ENCODE data around the gene CLOCK. TPM values are rescaled to one million over a fixed set of nuclear protein-coding genes. Genes with fewer than 3 reads are reported as not detected.

Gene CLOCK
- total and polyA plus RNA-seq, 2 of the 8 experiments (the other 6 are each of a cell fraction or from before 2014, with no cell fraction given), result 7.7 to 24.2 TPM

GRCh38 chr4:55386073-55386472 is 160.6 kb downstream of the CLOCK start:
- Histone ChIP-seq H3K4me2 (ENCODE audit: insufficient read depth in 1 of 2, low read depth in 2 of 2, low read length in 2 of 2) (no peak overlapping the region; a peak in 1 of 4 replicates), H3K9me3 (ENCODE audit: insufficient read depth in 2 of 2, low read depth in 1 of 2, low read length in 1 of 2) (no peaks in the 10 kb centered on the region), H3K4me3 (ENCODE audit: extremely low read depth in 1 of 4, insufficient read depth in 2 of 4, low read depth in 3 of 4, low read length in 4 of 4) (no peak overlapping the region), H3K23ac (ENCODE audit: insufficient read length) (no peak overlapping the region), H3K36me3 (ENCODE audit: control insufficient read depth in 2 of 4, insufficient read depth in 4 of 4, low read length in 3 of 4) (no peaks in the 10 kb centered on the region), H3K27ac (ENCODE audit: low read depth, low read length) (no peak overlapping the region), H2BK120ac (replicated peaks; ENCODE audit: low read depth, low read length) (no peak overlapping the region), H3K4me1 (replicated peaks in 1 of 4; ENCODE audit: control insufficient read depth in 3 of 4, insufficient read depth in 4 of 4, low read length in 3 of 4) (no peaks in the 10 kb centered on the region), H3K18ac (ENCODE audit: extremely low read depth, low read length) (no peak overlapping the region), H2BK15ac (ENCODE audit: low read length) (no peak overlapping the region), H2BK12ac (ENCODE audit: low read depth, low read length) (no peak overlapping the region), H2BK5ac (ENCODE audit: low read depth, low read length) (no peak overlapping the region), H3K23me2 (ENCODE audit: low read depth, low read length) (no peaks in the 10 kb centered on the region), H3K79me1 (ENCODE audit: low read depth, low read length) (no peaks in the 10 kb centered on the region), H4K8ac (ENCODE audit: extremely low read depth, insufficient read depth, low read length) (peak overlapping the region; percentile 36; the same call in 1 of the 2 replicates), H2AK5ac (ENCODE audit: low read depth, low read length) (no peak overlapping the region), H3K14ac (ENCODE audit: insufficient read length) (no peak overlapping the region), H3K27me3 (replicated peaks in 1 of 4; ENCODE audit: control insufficient read depth in 3 of 4, extremely low read depth in 1 of 4, insufficient read depth in 3 of 4, low read length in 3 of 4) (no peaks in the 10 kb centered on the region), H4K91ac (replicated peaks; ENCODE audit: insufficient read length, low read length) (no peak overlapping the region), H3K56ac (replicated peaks; ENCODE audit: insufficient read length, low read depth, low read length) (no peak overlapping the region), H2AFZ (ENCODE audit: low read length) (peak overlapping the region; percentile 34; the same call in 1 of the 2 replicates), H2BK20ac (ENCODE audit: low read length) (no peak overlapping the region), H3K79me2 (ENCODE audit: control insufficient read depth in 1 of 2, insufficient read depth in 2 of 2, low read length in 2 of 2) (no peaks in the 10 kb centered on the region), H4K20me1 (replicated peaks in 1 of 2; ENCODE audit: control insufficient read depth in 1 of 2, insufficient read depth in 2 of 2, low read length in 2 of 2) (no peaks in the 10 kb centered on the region), H4K5ac (ENCODE audit: insufficient read length, low read depth, low read length) (peak overlapping the region; percentile 32), H3K9ac (replicated peaks in 1 of 4; ENCODE audit: extremely low read depth in 1 of 4, low read depth in 3 of 4, low read length in 3 of 4) (no peak overlapping the region), H3K4ac (replicated peaks; ENCODE audit: insufficient read length, low read depth, low read length) (no peak overlapping the region)
- DNase-seq (ENCODE audit: low read depth in 1 of 2, low spot score in 2 of 2) (no peak), FAIRE-seq (peak; percentile 98)
- ChIA-PET POLR2A (ENCODE audit: partially characterized antibody) (interaction anchor here (0.7 to 1.8 kb wide), 3 partner anchors 8 to 14 kb away, joined by 4 to 7 read pairs (median 5); partner anchors contain the start of gene TMEM165), CTCF (ENCODE audit: partially characterized antibody) (interaction anchor here (0.8 to 2.3 kb wide), 3 partner anchors 22 to 39 kb away, joined by 3 to 5 read pairs (median 4); no protein-coding TSS in a partner anchor)
- TF ChIP-seq RAD21 (IDR thresholded peaks at IDR 0.05 in 1 of 2, conservative IDR thresholded peaks at IDR 0.05 in 1 of 2; ENCODE audit: low read depth in 2 of 2, low read length in 2 of 2), result no peak
- TF ChIP-seq TAF1 (IDR thresholded peaks at IDR 0.05; ENCODE audit: low read depth, low read length), result peak; percentile 54; the same call in 1 of the 2 replicates
- peak in 1 of 2 experiments; percentile 35; a peak in 1 of 3 replicates for TF ChIP-seq POLR2A (IDR thresholded peaks at IDR 0.05; ENCODE audit: control extremely low read depth in 1 of 2, low read depth in 2 of 2, low read length in 2 of 2)
- TF ChIP-seq TBP (IDR thresholded peaks at IDR 0.05; ENCODE audit: low read depth, low read length), result peak; percentile 36; the same call in 1 of the 2 replicates
- peak; percentile 73 for TF ChIP-seq CREB1 (IDR thresholded peaks at IDR 0.05)
- TF ChIP-seq RXRA (IDR thresholded peaks at IDR 0.05; ENCODE audit: insufficient read depth, low read depth, low read length), result no peak
- no peak for TF ChIP-seq MAX (IDR thresholded peaks at IDR 0.05)
- no peak for TF ChIP-seq BACH1 (IDR thresholded peaks at IDR 0.05; ENCODE audit: low read length)
- TF ChIP-seq CTBP2 (IDR thresholded peaks at IDR 0.05; ENCODE audit: borderline replicate concordance, insufficient read depth, insufficient read length, low read length), result no peak
- TF ChIP-seq HDAC2 (IDR thresholded peaks at IDR 0.05; ENCODE audit: borderline replicate concordance in 1 of 2, low read depth in 2 of 2, low read length in 2 of 2), result no peak
- no peak for TF ChIP-seq SP4 (IDR thresholded peaks at IDR 0.05; ENCODE audit: low read length)
- no peak for TF ChIP-seq ZNF274 (IDR thresholded peaks at IDR 0.05; ENCODE audit: borderline replicate concordance, extremely low read depth, low read length)
- peak; percentile 69 for TF ChIP-seq SIX5 (IDR thresholded peaks at IDR 0.05; ENCODE audit: low read depth, low read length)
- no peak for TF ChIP-seq KDM5A (IDR thresholded peaks at IDR 0.05; ENCODE audit: low read length)

Measured in H1 (cell line).